Globus pallidus (tissue), 1 donor: ENCODE data around the gene RFNG.

Experiments
- DNase-seq: peaks from one replicate; pipeline ENCODE4 v3.0.0-alpha.2; 2015; ENCODE audit warnings: low spot score

Gene RFNG, protein sequence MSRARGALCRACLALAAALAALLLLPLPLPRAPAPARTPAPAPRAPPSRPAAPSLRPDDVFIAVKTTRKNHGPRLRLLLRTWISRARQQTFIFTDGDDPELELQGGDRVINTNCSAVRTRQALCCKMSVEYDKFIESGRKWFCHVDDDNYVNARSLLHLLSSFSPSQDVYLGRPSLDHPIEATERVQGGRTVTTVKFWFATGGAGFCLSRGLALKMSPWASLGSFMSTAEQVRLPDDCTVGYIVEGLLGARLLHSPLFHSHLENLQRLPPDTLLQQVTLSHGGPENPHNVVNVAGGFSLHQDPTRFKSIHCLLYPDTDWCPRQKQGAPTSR

DNA sequence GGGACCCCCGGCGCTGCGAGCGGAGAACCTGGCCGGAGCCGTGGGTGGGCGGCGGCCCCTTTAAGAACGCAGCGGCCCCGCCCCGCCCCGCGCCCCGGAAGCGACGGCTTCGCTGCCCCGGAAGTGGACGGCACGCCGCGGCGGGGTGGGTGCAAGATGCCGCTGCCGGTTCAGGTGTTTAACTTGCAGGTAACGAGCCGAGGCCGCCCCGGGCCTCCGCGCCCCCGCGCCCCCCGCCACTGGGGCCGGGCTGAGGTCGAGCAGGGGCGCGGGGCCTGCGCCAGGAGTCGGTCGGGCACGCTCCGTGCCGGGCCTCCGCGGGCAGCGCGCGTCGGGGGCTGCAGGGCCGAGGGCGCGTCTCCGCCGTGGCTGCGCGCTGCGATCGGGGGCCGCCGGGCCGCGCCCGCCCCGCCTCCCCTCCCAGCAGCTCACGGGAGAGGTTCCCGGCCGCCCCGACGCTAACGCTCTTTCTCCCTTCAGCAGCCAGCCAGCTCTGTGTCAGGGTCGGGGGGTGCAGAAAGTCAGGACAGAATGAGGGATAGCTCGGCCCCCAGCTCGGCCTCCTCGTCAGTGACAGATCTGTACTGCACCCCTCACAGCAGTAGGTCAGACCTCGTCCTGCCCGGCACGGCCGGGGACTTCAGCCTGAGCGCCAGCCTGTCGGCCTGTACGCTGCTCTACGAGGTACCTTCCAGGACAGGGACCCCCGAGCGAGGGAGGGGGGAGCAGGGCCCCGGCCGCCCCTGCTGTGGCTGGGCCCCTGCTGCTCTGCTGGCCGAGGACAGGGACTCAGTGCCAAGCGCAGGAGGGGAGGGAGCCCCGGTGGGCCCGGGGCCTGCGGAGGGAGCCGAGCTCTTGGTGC is at the start of gene RFNG, which contains the start of gene GPS1:
Gene RFNG (minus strand): TSS at position 36 of the 862 bp plus-strand sequence. CDS start 45 bp downstream, outside the sequence.
Gene GPS1 (plus strand): TSS at position 123 of the 862 bp plus-strand sequence. CDS start 34 bp downstream, at position 157.
- DNase-seq, result peak; percentile 60

DNA sequence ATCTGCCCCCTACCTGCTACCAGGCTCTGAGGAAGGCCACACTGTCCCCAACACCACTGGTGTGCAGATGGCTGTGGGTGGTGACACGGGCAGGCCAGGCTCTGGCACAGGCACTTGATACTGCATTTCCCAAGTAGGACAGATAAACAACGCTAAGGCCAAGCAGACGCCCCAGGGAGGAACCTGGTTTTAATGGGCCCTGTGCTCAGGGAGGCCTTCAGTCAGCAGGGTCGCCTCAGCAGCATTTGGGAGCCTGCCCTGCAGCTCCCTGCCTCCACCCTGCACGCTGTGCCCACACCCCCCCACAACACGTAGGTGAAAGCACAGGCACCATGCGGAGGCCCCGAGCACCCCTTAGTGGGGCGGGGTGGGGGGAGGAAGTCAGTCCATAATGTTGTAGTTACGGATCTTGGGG is 49.7 kb upstream of the RFNG start:
- DNase-seq, result no peak

DNA sequence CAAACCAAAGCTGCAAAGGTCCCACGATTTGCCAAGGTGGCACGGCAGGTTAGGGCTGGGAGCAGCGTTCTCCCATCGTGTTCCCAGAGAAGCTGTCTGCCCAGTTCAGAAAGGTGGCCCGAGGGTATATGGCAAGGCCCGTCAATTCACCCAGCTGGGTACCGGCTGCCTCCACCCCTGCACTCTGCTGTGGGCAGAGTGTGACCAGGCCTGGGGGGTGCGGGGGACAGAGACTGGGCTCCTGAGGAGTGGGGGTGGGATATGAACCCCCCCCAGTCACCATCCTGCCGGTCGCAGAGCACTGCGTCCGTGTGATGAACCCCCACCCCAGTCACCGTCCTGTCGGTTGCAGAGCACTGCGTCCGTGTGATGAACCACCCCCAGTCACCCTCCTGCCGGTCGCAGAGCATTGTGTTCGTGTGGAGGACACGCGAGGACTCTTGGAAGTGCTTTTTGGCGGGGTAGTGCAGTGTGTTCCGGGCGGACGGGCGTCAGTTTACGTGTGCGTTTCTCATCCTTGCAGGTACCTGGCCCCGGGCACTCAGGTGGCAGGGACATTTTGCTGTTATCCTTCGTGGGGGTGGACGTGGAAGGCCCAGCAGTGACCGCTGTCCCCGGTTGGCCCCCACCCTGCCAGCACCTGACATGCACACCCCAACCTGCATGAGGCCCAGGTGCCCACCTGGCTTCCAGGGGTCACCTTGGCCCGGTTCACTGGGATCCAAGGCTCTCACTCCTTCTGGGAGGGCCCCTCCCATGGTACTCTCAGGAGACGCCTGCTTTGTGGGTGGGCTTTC is 49.1 kb upstream of the RFNG start:
- DNase-seq, result no peak

DNA sequence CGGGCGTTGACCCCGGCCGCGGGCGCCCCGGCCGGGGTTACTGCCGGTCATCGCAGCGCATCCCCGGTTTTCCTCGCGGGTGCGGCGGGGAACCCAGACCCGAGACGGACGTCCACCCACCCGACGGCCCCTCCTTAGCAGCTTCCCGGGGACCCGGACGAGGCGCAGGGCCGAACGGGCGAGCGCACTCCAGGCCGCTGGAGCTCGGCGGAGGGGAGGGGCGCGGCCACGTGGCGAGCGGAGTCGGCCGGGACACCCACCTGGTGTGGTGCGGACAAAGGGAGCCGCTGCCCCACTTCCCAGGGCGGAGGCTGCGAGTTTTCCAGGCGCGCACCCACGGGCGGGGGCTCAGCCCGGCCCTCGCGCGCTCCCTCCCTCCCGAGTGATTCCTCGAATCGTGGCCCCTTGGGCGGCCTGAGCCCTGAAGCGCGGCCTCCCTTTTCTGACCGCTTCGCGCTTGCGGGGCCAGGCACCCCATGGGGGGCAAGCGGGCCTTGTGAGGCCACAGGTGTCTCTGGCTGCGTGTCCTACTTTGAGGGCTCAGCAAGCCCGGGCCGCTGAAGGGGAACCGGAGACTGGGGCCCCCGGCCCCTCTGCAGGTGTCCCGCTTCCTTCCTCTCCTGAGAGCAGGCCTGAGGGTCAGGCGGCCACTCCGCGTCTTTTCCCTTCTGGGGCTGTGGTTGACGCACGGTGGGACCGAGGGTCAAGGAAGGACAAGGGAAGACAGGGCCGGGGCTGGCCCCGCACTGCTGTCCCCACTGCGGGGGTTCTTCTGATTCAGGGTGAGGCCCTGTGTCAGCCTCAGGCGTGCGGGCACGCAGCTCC is 47.5 kb upstream of the RFNG start:
- no peak for DNase-seq

DNA sequence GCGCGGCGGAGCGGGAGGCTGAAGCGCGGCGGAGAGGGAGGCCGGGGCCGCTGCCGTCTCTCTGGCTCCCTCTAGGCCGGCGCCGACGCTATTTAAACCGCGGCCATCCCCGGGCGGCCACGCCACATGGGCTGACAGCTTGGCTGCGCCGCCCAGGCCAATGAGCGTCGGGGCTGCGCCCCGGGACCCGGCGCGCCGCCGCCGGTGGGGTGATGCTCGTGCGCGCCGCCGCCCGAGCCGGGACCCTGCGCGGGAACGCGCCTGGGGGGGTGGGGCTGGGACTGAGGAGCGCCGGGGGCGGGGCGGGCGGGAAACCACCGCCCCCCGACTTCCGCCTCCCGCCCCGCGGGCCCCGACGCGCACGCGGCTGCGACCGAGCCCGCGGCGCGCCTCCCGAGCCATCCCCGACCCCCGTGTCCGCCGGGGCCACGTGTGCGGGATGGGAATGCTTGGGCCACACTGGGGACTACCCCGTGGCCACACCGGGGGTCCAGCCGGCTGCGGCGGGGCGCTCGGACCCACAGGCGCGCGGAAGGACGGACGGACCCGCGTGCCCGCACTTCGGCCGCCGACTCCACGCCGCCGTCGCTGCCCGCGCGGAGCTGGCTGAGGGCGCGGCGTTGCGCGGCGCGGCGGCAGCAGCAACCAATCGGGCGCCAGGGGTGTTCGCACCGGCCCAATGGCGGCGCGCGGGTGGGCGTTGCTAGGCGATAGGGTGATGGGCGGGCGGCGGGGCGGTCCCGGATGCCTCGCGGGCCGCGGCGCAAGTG is 46.7 kb upstream of the RFNG start, which contains the start of gene FASN:
Gene FASN (minus strand): TSS at position 68 of the 770 bp plus-strand sequence. CDS start 1,791 bp downstream, outside the sequence.
- DNase-seq, result peak; percentile 94

DNA sequence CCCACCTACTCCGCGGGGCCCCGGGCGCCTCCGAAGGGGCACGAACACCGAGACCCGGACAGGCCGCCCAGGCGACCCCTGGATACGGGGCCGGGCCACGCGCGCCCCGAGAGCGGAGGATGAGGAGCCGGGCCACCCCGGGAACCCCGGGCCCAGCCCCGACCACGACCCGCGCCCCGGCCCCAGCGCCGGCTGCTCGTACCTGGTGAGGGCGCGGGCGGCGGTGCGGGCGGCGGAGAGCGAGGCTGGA is 46.2 kb upstream of the RFNG start:
- DNase-seq, result no peak

DNA sequence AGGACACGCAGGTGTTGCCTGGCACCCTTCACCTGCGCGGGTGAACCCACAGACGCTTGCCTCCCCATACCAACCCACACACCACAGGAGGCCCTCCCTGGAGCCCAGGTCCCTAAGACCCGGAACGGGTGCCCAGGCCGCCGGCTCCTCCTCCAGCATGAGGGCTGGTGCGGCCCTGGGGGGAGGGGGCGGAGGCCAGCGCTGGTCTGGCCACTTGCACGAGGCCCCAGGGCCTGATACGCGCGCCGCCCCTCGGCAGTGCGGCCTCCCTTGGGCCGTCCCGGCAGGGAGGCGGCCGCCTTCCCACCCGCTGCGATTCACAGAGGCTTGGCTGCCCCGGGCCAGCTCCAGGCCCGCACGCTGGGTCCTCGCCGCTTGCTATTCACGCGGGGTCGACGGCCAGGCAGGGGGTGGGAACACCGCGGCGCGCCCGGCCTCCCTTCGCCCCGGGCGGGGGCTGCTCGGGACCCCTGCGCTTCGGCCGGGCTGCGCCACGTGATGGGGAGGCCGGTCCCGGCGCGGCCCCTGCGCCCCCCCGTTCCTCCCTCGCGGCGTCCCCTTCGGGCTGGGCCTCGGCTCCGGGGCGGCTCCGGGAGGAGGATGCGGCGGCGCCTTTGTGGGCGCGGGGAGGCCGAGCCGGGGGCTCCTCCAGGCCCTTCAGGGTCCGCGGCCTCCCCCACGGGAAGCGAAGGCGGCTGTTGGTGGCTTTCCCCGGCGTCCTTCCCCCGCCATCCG is 45.7 kb upstream of the RFNG start:
- peak; percentile 29 for DNase-seq

DNA sequence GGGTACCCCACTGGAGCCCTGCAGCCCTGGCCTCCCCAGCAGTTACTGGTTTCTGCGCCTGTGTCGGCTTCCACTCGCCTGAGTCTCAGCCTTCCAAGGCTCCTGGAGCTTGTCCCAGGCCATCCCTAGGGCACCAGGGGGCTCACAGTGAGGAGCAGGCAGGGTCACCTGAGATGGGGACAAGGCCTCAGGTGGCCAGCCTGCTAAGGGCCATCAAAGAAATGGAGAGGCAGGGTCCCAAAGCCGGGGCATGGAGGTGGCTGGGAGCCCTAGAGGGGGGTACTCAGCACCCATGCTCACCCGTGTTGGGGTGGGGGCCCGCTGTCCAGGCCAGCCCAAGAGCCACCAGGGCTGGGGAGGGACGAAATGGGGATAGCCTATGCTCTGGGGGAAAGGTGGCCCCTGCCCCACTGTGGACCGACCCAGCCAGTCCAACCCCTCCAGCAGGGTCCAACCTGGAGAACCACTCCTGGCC is 45.1 kb upstream of the RFNG start:
- no peak for DNase-seq

DNA sequence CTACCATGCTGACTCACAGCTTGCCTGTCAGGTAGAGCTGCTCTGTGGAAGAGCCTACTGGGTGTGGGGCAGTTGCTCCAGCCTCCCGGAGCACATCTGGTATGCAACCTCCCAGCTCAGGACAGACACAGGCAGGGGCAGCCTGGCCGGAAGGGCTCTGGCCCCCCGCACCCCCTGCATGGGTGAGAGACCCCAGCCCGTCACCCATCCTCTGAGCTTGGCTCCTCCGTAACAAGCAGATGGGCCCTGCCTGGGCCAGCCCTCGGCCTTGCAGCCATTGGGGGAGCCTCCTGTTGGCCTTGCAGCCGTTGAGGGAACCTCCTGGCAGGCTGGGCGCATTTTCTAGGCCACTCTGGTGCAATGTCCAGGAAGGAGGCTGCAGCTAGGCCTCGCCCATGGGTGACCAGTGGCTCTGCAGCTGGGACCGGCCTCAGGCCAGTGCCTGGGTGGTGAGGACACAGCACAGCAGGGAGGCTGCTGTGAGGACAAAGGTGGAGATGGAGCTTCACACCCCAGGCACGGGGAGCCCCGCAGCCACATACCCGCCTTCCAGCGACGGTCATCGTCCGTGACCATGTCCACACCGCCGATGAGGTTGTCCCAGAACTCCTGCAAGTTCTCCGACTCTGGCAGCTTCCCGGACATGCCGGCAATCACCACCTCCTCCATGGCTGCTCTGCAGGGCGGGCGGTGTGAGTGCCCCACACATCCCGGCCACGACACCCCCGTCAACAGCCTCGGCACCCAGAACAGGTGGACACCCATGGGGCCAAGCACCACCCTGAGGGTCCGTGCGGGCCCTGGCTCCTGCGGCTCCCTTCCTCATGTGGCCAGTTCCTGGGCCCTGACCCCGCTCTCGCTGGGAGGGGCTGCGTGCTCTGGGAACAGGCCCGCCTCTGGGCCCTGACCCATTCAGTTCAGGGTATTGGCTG is 44.4 kb upstream of the RFNG start:
- no peak for DNase-seq

DNA sequence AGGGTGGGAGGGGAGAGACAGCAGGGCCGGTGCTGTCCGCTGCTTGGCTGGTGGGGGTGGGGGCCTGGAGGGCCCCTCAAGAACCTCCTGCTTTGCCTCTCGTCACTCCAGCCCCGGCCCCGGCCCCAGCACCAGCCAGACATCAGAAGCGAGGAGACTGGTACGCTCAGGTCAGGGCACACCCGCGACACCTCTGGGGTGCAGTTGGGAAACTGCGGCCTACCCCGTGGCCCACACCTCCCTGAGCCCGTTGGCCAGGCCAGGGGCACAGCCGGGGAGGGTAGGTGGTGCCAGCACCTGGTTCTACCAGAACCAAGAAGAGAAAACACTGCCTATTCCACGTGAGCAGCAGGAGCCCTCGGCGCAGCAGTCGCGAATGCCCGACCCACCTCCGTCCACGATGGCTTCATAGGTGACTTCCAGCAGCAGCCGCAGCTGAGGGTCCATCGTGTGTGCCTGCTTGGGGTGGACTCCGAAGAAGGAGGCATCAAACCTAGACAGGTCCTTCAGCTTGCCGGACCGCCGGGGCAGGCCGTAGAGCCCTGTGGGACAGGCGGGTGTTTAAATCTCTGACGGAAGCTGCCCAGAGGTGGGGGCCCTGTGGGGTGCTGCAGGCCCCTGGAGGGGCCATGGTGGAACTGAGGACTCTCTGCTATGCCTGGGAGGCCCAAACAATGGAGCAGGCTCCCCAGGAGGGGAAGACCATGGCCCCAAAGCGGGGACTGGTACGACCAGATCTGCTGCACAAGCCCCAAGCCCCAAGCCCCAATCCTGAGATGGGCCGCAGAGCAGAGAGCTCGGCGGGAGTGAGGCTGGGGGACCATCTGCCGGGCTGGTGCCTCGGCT is 43.5 kb upstream of the RFNG start:
- DNase-seq, result no peak

DNA sequence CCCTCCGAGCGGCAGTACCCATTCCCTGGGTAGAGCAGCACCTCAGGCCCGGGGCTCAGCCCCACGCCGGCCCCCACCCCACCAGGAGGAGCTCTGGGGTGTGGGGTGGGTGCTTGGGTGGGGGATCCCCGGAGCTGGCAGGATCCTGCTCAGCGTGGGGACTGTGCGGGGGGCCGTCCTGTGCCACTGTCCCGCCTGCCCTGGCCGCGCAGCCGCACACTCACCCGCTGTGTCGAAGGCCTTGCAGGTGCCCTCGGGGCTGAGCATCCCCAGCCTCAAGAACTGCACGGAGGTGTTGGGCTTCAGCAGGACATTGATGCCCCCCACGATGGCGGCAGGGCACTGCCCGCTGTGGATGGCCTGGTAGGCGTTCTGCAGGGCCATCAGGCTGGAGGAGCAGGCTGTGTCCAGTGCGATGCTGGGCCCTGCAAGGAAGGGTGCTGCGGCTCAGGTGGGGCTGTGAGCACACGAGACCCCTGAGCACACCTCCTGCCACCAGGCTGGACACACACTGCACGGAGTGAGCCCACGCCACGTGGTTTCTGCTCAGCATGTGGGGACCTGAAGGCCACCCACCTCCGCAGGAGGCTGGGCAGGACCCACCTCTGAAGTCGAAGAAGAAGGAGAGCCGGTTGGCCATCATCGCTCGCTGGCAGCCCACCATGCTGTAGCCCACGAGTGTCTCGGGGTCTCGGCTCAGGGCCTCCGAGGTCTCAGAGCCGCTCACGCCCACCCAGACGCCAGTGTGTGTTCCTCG is 41.6 kb upstream of the RFNG start:
- DNase-seq, result no peak

DNA sequence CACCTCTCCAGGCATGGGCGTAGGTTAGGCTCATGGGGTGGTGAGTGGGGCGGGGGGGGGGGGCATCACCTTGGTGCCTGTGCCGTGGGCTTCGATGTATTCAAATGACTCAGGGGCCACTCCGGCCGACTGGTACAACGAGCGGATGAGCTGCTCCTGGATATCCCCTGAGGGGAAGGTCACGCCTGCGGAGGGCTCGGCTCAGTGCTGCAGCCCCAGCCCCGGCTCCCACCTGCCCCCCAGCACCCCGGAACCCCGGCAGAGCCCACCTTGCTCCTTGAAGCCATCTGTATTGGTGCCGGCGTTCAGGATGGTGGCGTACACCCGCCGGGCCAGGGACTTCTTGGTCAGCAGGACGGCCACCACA is 41.0 kb upstream of the RFNG start:
- DNase-seq, result no peak

DNA sequence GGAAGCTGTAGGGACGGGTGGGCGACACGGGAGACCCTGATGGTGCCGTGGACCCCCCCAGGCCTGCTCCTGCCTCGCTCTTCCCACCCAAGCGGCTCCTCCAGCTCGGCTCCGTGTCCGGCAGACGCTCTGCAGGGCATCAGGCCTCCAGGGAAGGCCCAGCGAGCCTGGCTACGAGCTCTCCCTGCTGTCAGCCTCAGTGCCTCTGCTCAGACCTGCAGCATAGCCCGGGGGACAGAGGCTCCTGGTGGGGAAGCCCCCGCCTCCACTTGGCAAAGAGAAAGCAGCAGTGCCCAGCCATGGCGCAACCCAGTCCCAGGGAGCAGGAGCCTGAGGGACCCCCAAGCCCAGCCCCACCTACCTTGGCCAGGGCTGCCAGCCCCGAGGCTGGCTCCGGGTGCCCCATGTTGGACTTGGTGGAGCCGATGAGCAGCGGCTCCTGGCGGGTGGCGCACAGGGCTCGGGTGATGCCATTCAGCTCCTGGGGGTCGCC is 40.5 kb upstream of the RFNG start:
- no peak for DNase-seq

DNA sequence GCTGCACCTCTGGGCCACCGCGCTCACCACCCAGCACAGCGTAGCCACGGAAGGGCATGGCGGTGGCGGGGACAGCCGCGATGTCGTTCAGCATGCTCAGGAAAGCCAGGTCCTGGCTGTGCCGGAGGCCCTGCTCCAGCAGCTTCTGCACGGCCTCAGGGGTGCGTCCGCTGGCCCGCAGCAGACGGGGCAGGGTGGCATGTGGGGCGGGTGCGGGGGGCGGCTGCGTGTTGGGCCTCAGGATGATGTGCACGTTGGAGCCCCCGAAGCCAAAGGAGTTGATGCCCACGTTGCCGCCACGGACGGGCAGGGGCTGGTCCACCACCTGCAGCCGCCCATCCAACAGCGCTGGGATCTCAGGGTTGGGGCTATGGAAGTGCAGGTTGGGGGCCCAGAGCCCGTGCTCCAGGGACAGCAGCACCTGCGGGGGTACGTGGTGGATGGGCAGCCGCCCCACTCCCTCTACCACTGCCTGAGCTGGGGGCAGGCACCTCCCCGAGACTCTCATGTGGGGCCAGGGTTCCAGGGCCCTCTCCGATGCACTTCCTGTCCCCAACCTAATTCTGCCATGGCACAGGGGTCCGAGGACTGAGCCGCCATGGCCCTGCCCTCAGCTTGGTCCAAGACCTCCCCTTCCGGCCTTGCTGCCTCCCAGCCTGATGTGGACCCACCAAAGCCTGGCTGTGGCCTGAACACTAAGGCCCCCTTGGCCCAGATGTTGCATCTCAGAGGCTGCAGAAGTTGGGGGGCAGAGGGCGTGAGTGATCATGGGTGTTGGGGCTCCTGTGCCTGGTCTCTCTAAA is 39.9 kb upstream of the RFNG start:
- no peak for DNase-seq

DNA sequence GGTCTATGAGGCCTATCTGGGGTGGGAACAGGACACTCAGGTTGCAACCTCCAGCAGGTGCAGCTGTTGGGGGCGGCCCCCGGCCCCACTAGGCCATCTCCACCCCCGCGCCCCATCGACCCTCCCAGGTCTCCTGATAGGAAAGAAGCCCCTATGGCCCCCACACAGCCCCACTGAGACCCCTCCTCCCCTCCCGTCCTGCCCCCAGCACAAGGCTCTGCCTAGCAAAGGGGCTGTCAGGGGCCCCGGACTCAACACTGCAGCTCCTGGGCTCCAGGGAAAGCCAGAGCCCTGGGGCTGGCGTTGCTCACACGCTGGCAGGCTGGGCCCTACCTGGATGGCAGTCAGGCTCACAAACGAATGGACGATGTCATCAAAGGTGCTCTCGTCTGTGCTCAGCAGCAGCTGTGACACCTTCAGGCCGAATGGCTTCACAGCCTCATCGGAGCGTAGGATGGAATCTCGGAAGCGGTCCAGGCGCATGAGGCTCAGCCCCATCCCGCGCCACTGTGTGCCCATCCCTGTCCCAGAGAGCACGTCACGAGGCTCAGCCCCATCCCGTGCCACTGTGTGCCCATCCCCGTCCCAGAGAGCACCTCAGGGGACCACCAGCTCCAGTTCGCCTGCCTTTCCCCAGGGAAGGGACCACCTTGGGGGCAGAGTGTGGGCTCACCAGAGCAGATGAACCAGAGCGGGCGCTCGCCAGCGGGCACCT is 39.1 kb upstream of the RFNG start:
- no peak for DNase-seq
